HG02943 (cell line): ENCODE measurements around the gene ITPR1.

ENCODE experiments used
- ATAC-seq: cut with Tn5 transposase; IDR thresholded peaks from one replicate; pipeline ENCODE4 v1.9.1; 2021; ENCODE audit warnings: mild to moderate bottlenecking, low read depth, moderate library complexity; ENCODE audit not compliant: unreplicated experiment

The ITPR1 gene

GRCh38 chr3:4835616-4836043, 342.5 kb downstream of the ITPR1 start:
- no peak for ATAC-seq

- no peak for ATAC-seq
Observed at GRCh38 chr3:4836516-4836915, 343.4 kb downstream of the ITPR1 start.

GRCh38 chr3:4837374-4837930, 344.3 kb downstream of the ITPR1 start:
- ATAC-seq = no peak

GRCh38 chr3:4838621-4839022, 345.5 kb downstream of the ITPR1 start:
- ATAC-seq = peak; percentile 74

- ATAC-seq = no peak
Observed at GRCh38 chr3:4839278-4839677, 346.1 kb downstream of the ITPR1 start.

GRCh38 chr3:4841225-4841624, 348.1 kb downstream of the ITPR1 start:
- ATAC-seq = no peak

- no peak for ATAC-seq
Observed at GRCh38 chr3:4841776-4842440, 348.8 kb downstream of the ITPR1 start.

GRCh38 chr3:4843619-4844018, 350.5 kb downstream of the ITPR1 start:
- no peak for ATAC-seq

GRCh38 chr3:4845882-4846281, 352.7 kb downstream of the ITPR1 start:
- peak; percentile 78 for ATAC-seq

GRCh38 chr3:4846543-4846942, 353.4 kb downstream of the ITPR1 start:
- no peak for ATAC-seq

GRCh38 chr3:4848176-4848825, 355.2 kb downstream of the ITPR1 start:
- no peak for ATAC-seq

GRCh38 chr3:4849136-4849535, 356.0 kb downstream of the ITPR1 start:
- ATAC-seq = no peak

- no peak for ATAC-seq
Observed at GRCh38 chr3:4849739-4850138, 356.6 kb downstream of the ITPR1 start.

GRCh38 chr3:4850211-4850927, 357.2 kb downstream of the ITPR1 start:
- ATAC-seq = no peak

- ATAC-seq = no peak
Observed at GRCh38 chr3:4850928-4851265, 357.7 kb downstream of the ITPR1 start.

GRCh38 chr3:4852780-4853748, 359.9 kb downstream of the ITPR1 start:
- no peak for ATAC-seq

- no peak for ATAC-seq
Observed at GRCh38 chr3:4853749-4854140, 360.6 kb downstream of the ITPR1 start.

- ATAC-seq = no peak
Observed at GRCh38 chr3:4855676-4856075, 362.5 kb downstream of the ITPR1 start.

GRCh38 chr3:4856136-4856535, 363.0 kb downstream of the ITPR1 start:
- no peak for ATAC-seq

- ATAC-seq = no peak
Observed at GRCh38 chr3:4856564-4856963, 363.4 kb downstream of the ITPR1 start.
